ENCODE data around the gene PES1. TPM values are rescaled to one million over a fixed set of nuclear protein-coding genes. Genes with fewer than 3 reads are reported as not detected.
"Not testable (repeated sequence)": the region's sequence is repeated elsewhere in the genome, so short reads cannot be mapped to it uniquely, and the experiment has no call there.

The PES1 gene
- total RNA-seq, 1 donor from 2014 or later = 115 TPM

DNA sequence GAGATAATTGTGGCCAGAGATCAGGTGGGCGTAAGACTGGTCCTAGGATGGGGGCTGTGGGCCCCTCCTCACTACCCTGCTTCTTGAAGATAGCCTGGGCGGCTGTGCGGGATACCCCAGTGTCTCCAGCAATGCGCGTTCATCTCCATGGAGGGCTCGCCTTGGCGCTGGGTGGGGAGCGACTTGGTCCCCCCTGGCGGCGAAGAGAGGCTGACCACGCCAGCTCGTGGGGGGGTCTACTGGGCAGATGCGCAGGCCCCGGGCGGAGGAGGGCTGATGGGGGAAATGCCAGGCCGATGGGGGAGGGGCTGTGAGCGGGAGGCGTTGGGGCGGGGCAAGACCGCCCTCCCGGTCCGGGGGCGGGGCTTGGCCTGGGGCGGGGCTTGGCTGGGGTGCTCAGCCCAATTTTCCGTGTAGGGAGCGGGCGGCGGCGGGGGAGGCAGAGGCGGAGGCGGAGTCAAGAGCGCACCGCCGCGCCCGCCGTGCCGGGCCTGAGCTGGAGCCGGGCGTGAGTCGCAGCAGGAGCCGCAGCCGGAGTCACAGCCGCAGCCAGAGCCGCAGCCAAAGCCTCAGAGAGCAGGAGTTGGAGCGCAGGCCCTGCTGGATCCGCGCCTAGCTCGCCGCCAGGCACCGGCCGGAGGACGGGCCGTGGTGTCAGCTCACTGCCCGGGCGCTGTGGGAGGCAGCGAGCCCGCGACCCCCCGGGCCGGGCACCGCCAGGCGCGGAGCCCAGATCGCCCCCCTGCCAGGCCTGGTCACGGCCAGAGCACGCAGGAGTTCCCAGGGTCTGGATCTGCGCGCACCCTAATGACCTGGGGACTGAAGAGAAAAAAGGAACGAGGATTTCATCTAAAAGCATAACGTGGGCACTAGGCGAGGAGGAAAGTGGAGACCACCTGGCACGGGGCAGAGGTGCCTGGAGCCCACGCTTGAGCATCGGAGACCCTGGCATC, 43.8 kb upstream of the PES1 start, which contains the start of gene SLC35E4:
Gene SLC35E4, plus strand, starts transcription at position 509 of the 953 bp plus-strand sequence. CDS start 670 bp downstream, outside the sequence.
- Mint-ChIP-seq H3K27ac (ENCODE audit: unreplicated experiment) (peak within 1 kb of the TSS; percentile 63), H3K4me1 (peaks cover 23% of the 10 kb centered on the region), H3K4me3 (peak within 1 kb of the TSS; percentile 89), H3K36me3 (ENCODE audit: low read depth) (no peaks in the 10 kb centered on the region), H3K9me3 (peaks cover 2% of the 10 kb centered on the region), H3K27me3 (ENCODE audit: low read depth) (no peaks in the 10 kb centered on the region)
- DNase-seq (ENCODE audit: low read depth, low spot score) = peak; percentile 95
- TF ChIP-seq, protein P1, sequence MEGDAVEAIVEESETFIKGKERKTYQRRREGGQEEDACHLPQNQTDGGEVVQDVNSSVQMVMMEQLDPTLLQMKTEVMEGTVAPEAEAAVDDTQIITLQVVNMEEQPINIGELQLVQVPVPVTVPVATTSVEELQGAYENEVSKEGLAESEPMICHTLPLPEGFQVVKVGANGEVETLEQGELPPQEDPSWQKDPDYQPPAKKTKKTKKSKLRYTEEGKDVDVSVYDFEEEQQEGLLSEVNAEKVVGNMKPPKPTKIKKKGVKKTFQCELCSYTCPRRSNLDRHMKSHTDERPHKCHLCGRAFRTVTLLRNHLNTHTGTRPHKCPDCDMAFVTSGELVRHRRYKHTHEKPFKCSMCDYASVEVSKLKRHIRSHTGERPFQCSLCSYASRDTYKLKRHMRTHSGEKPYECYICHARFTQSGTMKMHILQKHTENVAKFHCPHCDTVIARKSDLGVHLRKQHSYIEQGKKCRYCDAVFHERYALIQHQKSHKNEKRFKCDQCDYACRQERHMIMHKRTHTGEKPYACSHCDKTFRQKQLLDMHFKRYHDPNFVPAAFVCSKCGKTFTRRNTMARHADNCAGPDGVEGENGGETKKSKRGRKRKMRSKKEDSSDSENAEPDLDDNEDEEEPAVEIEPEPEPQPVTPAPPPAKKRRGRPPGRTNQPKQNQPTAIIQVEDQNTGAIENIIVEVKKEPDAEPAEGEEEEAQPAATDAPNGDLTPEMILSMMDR (conservative IDR thresholded peaks at IDR 0.05) = no peak

DNA sequence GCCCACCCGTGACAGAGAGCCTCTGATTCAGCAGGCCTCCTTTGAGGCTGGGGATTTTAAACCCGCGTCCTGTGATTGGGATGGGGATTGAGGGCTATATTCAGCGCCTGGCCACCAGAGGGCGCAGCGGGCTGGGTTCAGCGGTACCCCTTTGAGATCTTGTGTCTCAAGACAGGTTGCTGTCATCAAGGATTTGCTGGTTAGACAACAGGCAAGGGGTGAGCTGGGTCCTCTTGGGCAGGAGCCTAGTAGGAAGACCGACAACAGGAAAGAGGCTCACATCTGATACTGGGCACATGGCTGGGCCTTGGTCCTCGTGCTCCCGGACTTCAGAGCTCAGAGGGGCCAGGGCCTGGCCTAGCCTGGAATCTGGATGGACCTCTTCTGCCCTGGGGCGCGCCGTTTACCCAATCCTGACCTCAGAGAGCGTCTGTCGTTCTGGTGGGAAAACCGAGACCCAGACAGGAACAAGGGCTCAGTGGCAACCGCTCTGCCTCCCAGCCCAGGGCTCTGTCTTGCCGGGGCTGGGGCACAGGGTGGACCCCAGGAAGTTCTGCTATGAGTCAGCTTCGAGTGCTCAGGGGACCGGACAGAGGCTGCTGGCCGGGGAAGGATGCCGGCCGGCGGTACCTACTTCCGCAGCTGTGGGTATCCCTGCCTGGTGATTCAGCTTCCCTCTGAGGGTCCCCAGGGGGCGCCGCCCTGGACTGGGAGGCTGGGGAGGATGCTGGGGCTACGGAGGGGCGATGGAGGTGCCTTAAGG, 42.9 kb upstream of the PES1 start:
- no peaks in the 10 kb centered on the region for H3K36me3 Mint-ChIP-seq (ENCODE audit: low read depth)
- peak overlapping the region; percentile 9 for H3K27ac Mint-ChIP-seq (ENCODE audit: unreplicated experiment)
- peak; percentile 92 for DNase-seq (ENCODE audit: low read depth, low spot score)
- no peaks in the 10 kb centered on the region for H3K27me3 Mint-ChIP-seq (ENCODE audit: low read depth)
- H3K4me1 Mint-ChIP-seq = peaks cover 23% of the 10 kb centered on the region
- H3K9me3 Mint-ChIP-seq = peaks cover 2% of the 10 kb centered on the region
- TF ChIP-seq, protein P1 (conservative IDR thresholded peaks at IDR 0.05) = peak; percentile 97
- H3K4me3 Mint-ChIP-seq = peak overlapping the region; percentile 89

DNA sequence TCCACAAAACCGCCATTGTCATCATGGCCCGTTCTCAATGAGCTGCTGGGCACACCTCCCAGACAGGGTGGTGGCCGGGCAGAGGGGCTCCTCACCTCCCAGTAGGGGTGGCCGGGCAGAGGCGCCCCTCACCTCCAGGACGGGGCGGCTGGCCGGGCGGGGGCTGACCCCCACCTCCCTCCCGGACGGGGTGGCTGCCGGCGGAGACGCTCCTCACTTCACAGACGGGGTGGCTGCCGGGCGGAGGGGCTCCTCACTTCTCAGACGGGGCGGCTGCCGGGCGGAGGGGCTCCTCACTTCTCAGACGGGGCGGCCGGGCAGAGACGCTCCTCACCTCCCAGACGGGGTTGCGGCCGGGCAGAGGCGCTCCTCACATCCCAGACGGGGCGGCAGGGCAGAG, 39.8 kb upstream of the PES1 start:
- not testable (repeated sequence) for H3K4me3 Mint-ChIP-seq; H3K36me3 Mint-ChIP-seq (ENCODE audit: low read depth); H3K27me3 Mint-ChIP-seq (ENCODE audit: low read depth); DNase-seq (ENCODE audit: low read depth, low spot score); H3K9me3 Mint-ChIP-seq; H3K27ac Mint-ChIP-seq (ENCODE audit: unreplicated experiment)
- H3K4me1 Mint-ChIP-seq = peaks cover 15% of the 10 kb centered on the region

DNA sequence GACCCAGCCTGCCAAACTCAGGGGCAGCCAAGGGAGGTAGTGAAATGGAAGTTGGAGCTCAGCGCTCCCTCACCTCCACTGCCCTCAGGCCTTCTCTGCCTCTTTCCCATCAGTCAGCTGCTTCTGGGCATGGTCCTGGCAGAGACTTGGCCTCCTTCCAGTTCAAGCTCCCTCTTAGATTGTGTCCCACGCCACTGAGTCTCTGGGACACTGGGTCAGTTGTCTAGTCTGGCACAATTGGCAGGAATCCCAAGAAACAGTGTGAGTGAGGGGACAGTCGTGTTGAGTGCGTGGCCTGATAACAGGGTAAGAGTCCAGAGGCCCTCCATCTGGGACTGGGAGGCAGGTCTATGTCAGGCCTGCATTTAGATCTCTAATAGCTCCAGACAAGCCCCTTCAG, 36.8 kb upstream of the PES1 start:
- Mint-ChIP-seq H3K27me3 (ENCODE audit: low read depth) (no peaks in the 10 kb centered on the region), H3K4me3 (no peak overlapping the region), H3K9me3 (peaks cover 2% of the 10 kb centered on the region), H3K36me3 (ENCODE audit: low read depth) (no peaks in the 10 kb centered on the region), H3K4me1 (no peaks in the 10 kb centered on the region), H3K27ac (ENCODE audit: unreplicated experiment) (peak overlapping the region; percentile 84)
- TF ChIP-seq, protein P1 (conservative IDR thresholded peaks at IDR 0.05) = no peak
- no peak for DNase-seq (ENCODE audit: low read depth, low spot score)

DNA sequence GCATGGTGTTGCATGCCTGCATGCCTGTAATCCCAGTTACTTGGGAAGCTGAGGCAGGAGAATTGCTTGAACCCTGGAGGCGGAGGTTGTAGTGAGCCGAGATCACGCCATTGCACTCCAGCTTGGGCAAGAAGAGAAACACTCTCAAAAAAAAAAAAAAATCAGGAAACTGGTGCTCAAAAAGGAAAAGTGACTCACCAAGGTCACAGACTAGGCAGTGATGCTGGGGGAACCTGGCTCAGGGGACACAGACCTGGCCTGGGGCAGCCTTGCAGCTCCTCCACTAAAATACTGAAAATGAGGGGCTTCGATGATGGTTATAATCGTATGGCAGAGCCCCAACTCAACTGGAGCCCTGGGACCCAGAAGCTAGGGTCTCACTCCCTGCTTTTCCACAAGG, 35.8 kb upstream of the PES1 start:
- no peak for DNase-seq (ENCODE audit: low read depth, low spot score)
- Mint-ChIP-seq H3K27me3 (ENCODE audit: low read depth) (no peaks in the 10 kb centered on the region), H3K4me1 (no peaks in the 10 kb centered on the region), H3K4me3 (no peak overlapping the region), H3K27ac (ENCODE audit: unreplicated experiment) (no peak overlapping the region), H3K36me3 (ENCODE audit: low read depth) (no peaks in the 10 kb centered on the region), H3K9me3 (peaks cover 2% of the 10 kb centered on the region)
- TF ChIP-seq, protein P1 (conservative IDR thresholded peaks at IDR 0.05) = no peak

Measured in neural crest cell (in vitro differentiated cells).